GM12801 (cell line): ENCODE results near the gene ZDHHC8.

Experiments
- CTCF ChIP-seq: IDR thresholded peaks from one replicate; pipeline ENCODE4 v1.5.1; 2011; ENCODE audit warnings: control low read depth; ENCODE audit not compliant: insufficient read length; ENCODE audit errors: extremely low read depth

Gene ZDHHC8

GRCh38 chr22:20121856-20122415 is 9.7 kb upstream of the ZDHHC8 start:
- TF ChIP-seq CTCF = no peak

DNA sequence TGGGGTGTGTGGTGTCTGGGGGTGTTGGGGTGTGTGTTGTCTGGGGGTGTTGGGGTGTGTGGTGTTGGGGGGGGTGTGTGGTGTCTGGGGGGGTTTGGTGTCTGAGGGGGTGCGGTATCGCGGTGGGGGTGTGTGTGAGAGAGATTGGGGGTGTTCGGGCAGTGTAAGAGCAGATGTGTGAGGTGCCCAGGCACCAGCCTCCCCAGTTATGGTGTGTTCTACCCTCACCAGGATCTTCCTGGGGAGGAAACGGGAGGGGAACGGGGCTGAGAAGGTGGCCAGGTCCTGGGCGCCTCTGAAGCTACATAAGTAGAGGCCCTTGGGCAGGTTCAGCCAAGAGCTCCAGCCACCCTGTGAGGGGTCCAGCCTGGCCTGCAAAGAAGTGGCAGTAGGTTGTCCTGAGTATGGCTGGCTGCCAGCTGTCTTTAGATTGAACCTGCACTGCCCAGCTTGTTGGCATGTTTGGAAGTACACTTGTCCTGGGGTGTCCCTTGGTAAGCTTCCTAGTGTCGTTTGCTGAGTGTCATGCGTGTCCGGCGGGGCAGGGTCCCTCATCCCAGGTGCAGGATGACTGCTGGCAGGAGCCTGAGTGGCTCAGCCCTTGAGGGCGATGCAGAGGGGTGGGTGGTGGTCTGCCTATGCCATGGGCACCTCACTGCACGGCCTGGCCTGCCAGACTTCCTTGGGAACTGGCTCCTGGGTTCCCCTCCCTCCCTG is 8.1 kb upstream of the ZDHHC8 start:
- no peak for TF ChIP-seq CTCF

GRCh38 chr22:20124083-20124787 is 7.4 kb upstream of the ZDHHC8 start:
- TF ChIP-seq CTCF = no peak

GRCh38 chr22:20125201-20126174 is 6.1 kb upstream of the ZDHHC8 start:
- TF ChIP-seq CTCF = no peak

GRCh38 chr22:20126284-20127029 is 5.1 kb upstream of the ZDHHC8 start:
- no peak for TF ChIP-seq CTCF

GRCh38 chr22:20127318-20127868 is 4.2 kb upstream of the ZDHHC8 start:
- TF ChIP-seq CTCF = no peak
